GM19372 (cell line): Measurements from ENCODE around the gene HK2.

ENCODE experiments used
- ATAC-seq: cut with Tn5 transposase; IDR thresholded peaks from one replicate; pipeline ENCODE4 v1.9.1; 2021; ENCODE audit warnings: mild to moderate bottlenecking, low read depth, moderate library complexity; ENCODE audit not compliant: unreplicated experiment

The HK2 gene

DNA sequence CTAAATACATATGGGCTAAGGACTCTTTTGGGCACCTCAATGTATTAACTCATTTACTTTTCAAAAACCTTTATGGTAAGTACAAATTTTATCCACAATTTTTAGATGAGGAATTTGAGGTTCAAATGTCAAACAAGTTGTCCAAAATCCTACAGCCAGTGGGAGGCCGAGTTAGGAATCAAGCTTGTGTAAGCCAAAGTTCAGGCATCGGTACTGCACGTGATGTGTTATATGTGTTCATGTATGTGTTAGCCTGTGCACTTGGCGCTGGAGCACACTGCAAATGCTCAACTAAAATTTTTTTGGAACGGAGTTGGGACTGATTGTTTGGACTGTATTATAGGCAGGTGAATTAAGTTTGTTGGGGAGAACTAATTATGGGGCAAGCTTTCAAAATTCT is 22.7 kb downstream of the HK2 start:
- ATAC-seq = no peak

DNA sequence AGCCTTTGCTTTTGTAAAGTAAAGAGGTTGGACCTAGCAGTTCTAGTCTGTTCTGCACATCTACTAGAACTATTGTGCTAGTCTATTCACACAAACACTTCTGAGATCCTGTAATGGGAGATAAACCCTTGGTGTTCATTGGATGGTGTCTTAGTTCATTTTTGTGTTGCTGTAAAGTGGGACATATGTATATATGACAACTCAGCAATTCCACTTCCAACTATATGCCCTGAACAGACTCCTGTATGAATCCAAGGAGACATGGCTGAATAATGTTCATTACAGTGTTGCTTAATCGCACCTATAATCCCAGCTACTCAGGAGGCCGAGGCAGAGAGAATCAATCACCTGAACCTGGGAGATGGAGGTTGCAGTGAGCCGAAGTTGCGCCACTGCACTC is 23.3 kb downstream of the HK2 start:
- ATAC-seq = no peak

DNA sequence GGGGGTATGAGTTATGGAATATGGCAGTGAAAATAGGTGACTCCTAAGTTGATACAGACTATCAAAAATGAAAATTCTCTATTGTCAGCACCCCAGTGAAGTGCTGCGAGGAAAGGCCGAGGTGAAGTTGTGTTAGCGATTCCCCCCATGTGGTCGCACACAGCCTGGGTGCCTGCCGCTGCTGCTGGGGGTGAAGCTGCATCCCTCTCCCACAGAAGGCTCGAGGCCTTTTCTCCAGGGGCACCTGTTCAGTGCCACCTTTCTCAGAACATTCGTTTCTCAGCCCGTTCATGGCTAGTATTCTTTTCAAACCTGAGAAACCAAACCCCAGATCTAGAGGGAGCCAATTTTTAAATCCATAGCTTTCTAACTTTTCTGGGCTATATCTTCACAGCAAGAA is 23.8 kb downstream of the HK2 start:
- ATAC-seq = no peak

DNA sequence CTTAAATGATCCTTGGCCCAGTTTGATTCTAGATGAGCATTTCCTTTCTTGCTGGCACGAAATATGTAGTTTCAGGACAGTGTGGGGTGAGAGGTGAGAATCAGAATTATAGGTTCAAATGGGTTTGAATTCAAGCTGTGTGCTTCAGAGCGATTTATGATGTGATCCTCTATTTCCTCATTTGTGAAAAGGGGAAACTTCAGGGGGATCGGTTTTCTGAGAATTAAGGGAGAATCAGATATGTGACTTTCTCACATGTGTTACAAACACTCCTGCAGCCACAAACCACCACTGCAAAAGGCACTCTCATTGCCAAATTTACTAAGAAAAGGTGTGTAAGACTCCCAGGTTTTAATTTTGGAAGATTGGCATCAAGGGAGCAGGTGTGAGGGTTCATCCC is 24.4 kb downstream of the HK2 start:
- no peak for ATAC-seq

DNA sequence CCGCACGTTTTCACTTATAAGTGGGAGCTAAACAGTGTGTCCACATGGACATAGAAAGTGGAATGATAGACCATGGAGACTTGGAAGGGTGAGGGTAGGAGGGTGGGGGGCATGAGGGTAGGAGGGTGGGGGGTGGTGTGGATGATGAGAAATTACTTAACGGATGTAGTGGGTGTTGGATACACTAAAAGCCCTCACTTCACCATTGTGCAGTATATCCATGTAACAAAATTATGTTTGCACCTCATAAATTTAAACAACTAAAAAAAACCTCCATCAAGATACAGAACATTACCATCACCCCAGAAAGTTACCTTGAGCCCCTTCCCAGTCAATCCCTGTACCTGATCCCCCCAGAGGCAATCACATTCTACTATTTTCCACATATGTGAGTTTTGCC is 26.2 kb downstream of the HK2 start:
- no peak for ATAC-seq

DNA sequence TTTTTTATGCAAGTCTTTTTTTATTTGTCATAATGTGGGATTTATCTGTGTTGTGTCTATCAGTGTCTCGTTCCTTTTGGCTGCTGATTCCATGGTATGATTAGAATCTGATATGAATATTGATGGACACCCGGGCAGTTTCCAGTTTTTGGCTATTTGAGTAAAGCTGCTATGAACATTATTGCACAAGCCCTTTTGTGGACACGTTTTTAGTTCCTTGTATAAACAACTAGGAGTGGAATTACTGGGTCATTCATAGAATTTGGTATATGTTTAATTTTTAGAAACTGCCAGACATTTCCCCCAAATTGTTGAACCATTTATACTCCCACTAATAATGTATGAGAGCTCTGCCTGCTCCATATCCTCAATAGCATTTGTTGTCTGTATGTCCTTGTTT is 26.6 kb downstream of the HK2 start:
- ATAC-seq = no peak

DNA sequence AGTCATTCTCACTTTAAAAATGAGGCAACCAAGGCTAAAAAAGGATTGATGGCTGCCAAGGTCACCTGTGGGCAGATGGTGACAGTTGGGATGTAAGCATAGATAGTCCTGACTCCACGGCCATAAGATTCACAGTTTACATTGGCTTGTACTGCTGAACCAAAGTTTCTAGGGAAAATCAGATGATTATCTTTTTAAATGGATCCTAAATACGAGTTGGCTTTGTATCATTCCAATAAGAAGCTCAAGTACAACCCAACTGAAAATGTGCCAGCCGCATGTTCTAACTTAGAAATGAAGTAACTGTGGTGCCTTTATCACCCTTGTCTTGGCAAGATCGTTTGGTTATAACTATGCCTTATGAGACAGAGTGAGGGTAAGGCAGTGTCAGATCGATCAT is 27.6 kb downstream of the HK2 start:
- no peak for ATAC-seq

DNA sequence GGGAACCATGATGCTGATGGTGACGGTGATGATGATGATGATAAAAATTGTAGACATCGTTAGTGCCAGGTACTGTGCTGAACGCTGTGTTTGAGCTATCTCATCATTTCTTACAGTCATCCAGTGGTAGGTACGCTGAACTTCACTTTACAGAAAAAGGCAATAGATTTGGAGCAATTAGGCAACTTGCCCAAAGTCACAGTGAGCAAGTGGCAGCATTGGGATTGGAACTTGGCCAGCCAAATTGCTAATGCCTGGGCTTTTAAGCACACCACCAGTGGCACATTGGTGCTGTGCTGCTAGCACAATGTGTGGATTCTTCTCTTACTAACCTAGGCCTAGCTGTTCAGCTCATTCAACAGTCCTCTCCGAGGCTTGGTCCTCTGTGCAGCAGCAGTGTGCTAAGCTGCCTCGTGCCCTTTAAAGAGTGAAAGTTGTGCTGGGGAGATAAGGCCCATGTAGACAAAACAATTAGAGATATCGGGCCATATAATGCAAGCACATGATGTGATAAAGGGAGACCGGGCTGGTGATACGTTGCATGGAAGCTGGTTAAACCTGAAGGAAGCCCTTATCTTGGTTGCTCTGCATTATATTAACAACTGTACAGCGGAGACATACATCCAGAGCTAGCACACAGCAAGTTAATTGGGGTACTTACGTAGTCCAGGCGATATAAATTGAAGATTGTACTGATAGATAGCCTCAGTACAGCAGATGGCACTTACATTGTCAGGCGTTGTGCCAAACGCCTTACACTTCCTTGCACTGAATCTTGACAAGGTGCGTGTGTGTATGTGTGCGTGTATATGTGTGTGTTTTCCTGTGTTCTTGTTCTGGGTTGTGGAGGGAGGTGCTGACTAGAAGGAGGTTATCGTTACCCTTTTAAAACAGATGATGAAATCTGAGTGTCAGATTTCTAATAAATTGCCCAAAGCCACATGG is 28.4 kb downstream of the HK2 start:
- ATAC-seq = no peak

DNA sequence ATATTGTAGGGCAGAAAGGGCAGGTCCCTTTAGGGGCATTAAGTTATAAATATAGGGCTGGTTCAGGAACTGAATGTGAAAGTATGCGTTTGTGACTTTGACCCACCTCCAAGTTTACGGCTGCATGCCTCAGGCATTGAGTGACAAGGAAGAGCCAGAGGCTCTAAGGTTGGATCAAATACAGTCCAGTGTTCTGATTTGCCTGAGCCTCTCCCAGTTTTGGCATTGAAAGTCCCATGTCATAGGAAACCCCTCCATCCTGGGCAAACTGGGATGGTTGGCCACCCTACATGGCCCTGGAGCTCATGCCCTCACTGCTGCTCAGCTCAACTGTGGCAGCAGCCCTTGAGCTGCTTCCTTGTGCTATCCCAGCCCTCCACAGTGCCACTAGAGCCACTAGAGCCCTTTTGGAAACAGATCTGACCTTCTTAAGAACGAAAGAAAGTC is 29.9 kb downstream of the HK2 start:
- ATAC-seq = no peak

DNA sequence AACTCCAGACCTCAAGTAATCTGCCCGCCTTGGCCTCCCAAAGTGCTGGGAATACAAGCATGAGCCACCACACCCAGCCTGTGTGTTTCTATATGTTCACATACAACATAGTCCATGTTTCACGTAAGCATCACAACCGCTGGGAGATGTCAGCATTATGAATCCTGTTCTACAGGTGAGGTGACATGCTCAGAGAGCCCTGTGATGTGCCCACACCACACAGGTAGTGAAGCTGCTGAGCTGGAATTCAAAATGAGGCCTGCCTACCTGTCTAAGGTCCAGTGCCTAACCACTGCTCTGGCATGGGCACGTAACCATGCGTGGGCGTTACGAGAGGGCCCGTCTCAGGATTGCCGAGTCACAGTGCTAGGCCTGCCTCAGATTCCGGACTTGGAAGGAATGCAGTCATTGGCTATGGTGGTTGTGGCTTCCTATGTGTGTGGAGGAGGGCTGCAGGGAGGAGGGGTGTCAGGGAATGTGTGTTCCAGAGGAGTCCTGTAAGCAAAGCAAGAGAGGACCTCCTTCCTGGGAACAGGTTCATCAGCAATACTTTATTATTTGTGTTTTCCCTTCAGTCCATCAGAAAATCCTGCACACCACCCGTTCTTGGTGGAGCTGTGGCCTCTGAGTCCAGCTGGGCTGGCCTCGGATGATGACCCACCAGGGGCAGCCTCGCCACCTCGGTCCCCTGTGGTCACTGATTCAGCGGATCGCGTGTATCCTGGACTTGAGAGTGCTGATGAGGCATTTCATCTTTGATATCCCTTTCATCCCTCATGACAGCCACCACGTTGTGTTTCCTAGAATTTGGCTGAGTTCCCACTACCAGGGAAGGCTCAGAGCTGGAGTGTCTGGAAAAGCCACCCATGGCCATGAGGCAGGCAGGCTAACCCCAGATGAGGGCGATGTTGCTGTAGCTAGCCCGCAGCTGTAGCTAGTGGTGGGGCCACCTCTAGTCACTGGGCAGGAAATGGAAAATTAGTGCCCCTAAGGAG is 31.1 kb downstream of the HK2 start:
- ATAC-seq = no peak

DNA sequence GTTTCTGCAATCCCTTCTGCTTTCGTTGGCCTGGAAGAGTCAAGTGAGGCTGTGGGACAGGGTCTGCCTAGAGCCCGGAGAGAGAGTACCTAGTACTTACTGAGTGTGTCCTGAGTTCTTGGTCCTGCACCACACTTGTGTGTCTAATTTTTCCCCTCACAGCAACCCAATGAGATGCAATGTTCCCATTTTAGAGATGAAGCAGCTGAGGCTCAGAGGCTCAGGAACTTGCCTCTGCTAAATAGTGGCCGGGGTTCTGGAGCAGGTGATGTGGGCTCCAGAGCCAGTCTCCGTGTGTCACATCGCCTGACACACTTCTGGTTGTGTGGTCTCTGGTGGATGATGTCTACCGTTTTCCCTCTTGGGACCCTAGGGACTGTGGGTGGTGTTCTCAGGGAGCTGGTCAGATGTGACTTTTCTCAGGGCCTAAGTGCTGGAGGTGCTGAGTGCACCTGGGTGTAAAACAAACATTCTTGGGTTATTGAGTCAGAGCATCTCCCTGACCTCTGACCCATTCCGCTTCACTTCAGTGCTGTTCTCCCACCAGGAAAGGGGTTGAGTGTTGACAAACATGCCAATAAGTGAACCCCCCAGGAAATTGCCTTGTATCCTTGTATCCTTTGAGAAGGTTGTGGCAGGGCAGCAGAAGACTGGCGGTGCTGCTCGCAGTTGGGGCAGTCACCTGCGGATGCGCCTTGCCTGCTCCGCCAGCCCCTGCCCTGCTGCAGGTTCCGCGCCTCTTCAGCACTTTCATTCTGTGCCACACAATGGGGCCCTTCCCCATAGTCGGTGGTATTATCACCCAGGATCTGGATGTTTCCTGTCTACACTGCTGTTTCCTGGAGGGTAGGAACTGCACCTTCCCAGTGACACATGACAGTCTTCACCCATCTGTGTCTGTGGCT is 32.1 kb downstream of the HK2 start:
- no peak for ATAC-seq

DNA sequence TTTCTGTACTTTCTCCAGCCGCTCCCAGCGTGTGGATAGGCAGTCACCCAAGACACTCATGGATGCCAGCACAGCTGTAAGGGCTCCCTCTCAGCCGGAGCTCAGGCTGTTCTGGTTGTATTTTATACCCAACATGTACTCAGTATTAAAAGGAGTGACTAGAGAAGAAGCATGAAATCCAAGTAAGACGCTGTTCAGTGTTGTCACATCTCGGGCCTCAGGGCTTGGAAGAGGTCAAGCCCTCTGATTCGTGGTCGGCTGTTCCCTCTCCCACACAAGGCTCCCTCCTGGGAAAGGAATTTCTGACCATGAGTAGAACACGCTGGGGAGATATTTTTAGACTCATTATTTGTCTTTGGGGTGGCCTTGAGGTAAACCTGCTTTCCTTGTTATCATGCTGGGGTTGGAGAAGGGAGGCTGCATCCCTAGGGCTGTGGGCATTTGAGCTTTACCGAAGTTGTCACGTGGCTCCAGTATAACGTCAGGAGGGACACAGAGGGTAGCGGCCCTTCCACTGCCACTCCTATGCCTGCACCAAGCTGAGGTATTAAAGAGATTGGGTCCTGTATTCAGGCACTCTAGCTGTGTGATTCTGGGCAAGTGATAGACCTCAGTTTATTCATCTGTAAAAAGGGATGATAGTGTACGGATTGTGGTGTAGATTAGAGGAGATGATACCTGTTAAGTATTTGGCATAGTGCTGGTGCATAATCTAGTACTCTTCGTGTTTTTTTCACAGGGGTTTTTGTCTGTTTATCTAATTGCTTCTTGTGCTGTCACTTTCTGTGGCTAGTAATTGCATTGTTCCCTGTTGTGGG is 34.1 kb downstream of the HK2 start:
- no peak for ATAC-seq

DNA sequence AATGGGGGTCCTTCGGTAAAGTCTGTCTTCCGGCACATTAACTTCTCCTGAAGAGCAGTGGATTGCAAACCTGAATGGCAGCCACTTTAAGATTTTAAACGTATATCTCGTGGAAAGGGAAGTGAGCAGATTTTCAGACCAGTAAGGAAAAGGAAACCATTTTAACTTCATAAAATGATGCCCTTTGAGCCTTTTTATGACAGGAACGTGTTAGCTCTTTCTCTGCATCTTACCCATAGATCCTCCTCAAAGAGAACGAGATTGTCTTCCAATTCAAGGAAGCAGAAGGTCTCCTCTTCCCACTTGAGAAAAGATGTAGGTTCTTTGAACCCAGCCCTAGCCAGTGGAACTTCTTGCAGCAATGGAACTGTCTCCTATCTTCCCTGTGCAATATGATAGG is 35.6 kb downstream of the HK2 start:
- no peak for ATAC-seq

DNA sequence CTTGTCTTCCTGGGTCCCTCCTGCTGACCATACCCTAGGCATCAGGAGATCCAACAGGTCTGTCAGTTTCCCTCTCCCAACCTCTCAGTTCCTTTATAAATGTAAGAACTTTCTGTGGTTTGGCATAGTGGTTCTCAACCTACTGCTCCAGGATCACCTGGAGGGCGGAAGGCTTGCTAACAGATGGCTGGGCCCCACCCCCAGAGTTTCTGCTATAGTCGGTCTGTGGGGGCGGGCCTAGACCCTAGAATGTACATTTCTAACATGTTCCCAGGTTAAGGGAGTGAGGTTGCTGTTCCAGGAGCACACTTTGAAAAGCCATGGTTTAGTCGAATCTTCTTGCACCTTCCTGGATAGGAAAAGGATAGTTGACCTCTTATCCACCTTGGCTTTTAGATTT is 37.0 kb downstream of the HK2 start:
- ATAC-seq = no peak

DNA sequence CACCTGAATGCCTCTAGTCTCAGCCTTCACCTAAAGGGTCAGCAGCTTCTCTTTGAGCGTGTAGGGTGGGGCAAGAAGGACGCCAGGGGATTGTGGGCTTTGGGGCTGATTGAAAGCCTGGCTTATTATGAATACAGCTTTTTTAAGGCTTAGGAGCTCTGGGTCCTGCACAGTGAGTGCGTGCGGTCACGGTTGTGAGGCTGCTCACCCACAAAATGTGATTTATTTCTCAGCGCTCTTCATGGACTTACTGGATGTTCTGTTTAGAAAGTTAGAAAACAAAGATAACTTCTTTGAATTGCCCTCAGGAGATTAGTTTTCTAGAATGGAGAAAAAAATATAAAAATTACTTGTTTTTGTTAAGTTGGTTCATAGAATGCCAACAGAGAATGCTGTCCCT is 37.5 kb downstream of the HK2 start:
- no peak for ATAC-seq

DNA sequence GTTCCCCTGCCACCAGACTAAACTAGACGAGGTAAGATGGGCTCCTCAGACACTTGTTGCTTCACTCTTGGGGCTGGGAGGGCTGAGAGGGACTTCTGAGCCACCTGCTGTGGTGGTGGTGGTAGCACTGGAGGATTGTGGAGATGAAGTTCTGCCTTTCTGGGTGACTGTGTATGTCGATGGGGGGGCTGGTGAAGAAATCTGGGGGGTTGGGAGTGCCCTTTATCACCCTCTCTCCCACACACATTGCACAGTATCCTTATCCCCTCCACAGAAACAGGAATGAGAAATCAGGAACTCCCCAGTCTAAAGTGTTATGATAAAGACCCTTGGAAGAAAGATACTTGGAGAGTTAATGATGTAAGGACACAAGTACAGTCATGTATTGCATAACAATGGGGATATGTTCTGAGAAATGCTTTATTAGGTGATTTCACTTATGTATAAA is 38.5 kb downstream of the HK2 start:
- ATAC-seq = no peak

DNA sequence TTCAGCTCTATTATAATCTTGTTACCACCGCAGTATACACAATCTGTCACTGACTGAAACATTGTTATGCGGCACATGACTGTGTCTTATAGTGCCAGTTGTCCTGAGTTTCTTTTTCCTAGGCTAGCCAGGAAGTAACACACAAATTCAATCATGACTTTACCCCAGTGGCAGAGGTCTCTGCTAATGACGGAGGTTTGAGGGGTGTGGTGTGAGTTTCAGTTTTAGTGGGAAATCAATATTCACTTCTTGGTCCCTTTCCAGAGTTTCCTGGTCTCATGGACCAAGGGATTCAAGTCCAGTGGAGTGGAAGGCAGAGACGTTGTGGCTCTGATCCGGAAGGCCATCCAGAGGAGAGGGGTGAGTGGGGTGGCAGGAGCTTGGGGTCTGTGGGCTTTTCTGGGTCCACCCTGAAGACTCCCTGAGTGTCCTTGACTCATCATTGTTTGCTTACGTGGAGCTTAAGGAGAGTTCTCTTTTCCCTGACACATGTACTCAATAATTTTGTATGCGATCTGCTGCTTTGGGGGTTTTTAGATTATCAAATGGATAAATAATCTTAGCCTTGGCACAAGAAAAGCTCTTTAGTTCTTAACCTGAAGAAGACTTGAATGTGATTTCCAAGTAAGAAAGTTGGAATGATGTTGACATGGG is 39.2 kb downstream of the HK2 start:
- ATAC-seq = no peak

DNA sequence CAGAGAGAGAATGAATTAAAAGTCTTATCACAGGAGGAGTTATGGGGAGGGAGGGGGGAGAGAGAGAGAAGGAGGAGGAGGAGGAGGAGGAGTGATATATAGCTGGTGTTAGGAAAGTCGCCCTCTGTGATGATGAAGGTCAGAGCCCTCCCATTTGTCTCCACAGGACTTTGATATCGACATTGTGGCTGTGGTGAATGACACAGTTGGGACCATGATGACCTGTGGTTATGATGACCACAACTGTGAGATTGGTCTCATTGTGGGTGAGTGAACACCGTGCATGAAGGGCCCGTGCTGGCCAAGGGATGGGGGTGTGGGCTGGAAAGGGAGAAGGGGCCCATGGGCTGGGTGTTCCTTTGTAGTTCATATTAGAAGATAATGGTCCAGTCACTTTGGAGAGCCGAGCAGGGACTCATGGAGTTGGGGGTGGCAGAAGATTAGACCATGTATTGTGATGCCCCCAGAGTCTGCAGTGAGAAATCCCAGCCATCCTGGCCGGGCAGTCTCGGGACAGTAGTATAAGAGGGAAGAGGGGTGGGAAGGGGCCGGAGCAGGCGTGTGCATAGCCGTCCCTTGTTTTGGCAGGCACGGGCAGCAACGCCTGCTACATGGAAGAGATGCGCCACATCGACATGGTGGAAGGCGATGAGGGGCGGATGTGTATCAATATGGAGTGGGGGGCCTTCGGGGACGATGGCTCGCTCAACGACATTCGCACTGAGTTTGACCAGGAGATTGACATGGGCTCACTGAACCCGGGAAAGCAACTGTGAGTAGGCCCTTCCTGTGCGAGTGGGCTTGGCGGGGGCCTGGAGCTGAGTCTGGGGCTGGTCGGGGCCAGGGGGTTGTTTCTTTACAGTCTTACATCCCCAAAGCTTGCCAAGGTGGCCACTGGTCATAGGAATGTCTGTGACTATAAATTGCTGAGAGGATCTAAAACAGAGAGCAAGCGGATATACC is 40.0 kb downstream of the HK2 start:
- ATAC-seq = no peak
